Central memory CD4-positive, alpha-beta T cell (primary cell): ENCODE measurements around the gene PROK2.
A peak's percentile ranks its signal among the peaks of the same experiment; 100 is the strongest.

ENCODE experiments used
- DNase-seq: peaks from one replicate; pipeline ENCODE4 v3.0.0; 2022

Gene PROK2

GRCh38 chr3:71786217-71786549 is 1.2 kb upstream of the PROK2 start:
- DNase-seq: no peak

GRCh38 chr3:71785532-71786216 is 726 bp upstream of the PROK2 start:
- no peak for DNase-seq

DNA sequence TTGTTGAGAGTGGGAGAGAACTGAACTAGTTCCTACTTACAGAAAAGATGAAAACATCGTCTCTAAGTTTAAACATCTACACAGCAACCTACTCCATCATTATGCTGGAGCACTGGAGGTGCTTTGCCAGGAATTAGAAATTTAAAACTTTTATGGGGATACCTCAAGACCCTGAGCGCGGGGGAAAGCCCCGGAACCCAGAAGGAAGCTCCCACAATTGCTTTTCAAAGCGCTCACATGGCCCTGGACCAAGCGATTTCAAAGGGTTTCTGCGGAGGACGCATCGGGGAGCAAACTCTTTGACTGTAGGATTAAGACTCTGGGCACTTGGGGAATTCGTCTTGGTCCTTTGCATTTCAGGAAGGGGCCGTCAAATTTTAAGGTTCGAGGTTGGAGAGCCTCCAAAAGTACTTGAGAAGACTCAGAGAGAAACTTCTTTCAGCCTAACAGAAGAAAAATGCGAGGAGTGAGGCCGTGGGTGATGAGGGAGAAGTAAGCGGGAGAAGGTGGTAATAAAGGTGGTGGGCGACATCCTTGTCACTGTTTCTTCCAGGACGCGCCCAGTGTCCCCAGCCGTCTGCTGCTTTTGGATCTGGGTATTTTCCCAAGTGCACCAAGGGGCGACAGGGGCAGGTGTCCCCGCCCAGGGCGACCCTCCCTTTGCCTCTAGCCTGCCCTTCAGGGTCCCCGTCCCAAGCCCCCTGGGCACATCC is 591 bp downstream of the PROK2 start:
- no peak for DNase-seq

GRCh38 chr3:71783152-71783551 is 1.8 kb downstream of the PROK2 start:
- no peak for DNase-seq

DNA sequence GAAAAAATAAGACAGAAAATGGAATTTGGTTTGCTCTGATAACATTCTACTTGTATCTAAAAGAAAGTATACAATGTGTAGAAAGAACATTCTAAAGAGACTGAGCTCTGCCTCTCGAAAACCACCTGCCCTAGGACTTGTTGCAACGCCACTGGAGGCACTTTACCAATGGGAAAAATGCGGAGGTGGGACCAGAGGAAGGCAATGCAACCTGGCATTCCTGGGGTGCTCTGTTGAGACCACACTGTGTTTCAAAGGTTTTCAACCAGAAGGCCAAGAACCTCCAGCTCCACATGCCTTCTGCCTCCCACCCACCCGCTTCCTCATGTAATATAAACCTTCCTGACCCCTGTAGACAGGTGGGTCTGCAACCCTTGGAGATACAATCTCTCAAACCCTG is 4.5 kb downstream of the PROK2 start:
- no peak for DNase-seq

GRCh38 chr3:71779674-71780377 is 5.1 kb downstream of the PROK2 start:
- no peak for DNase-seq

- DNase-seq: no peak
These were observed 6.6 kb downstream of the PROK2 start for GRCh38 chr3:71778353-71778752.

DNA sequence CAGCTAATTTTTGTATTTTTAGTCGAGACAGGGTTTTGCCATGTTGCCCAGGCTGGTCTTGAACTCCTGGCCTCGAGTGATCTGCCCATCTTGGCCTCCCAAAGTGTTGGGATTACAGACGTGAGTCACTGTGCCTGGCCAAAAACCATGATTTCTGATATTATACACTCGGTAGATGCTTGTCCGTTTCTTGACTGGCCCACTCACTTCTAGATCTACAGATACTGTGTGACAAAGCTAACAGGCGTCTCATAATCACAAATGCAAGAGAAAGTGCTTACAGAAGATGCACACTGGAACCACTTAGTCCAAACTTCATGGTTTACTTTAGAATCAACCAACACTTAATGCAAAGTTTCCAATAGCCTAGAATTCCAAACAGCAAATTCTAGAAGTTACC is 8.4 kb downstream of the PROK2 start:
- no peak for DNase-seq

- DNase-seq: no peak
These were observed 13.1 kb downstream of the PROK2 start for GRCh38 chr3:71771884-71772283.

GRCh38 chr3:71771126-71771525 is 13.8 kb downstream of the PROK2 start:
- no peak for DNase-seq

- no peak for DNase-seq
These were observed 21.5 kb downstream of the PROK2 start for GRCh38 chr3:71763426-71763825.

DNA sequence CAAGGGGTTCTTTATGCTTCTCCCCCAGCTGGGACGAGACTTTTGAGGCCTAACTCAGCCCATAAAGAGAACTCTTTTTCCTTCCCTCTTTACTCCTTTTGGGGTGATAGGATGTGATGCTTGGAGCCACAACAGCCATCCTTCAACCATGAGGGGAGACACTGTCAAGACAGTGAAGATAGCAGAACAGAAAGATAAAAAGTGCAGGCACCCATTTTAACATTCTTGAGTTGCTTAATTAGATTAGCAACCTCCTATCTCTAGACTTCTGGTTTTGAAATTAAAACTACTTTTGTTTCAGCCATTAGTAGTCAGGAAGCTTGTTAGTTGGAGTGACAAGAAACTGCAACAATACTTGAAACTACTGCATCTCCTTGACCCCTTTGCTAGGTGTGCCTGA is 24.8 kb downstream of the PROK2 start:
- no peak for DNase-seq

DNA sequence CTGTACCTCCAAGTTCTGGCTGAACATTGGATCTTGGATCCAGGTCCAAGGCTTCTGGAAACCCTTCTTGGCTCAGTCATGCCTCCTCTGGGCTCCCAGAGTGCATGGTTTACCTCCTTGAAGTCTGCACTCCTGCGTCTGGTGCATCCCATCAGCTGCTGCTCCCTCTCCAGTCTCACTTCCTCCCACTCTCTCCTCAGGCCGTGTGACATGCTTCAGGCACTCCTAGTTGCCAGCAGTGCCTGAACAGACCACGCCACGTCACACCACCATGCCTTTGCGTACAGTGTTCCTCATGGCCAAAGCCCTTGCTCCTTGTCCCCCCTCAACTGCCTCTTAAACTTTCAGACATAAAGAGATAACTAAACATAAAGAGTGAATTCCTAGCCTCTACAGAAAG is 25.5 kb downstream of the PROK2 start:
- DNase-seq: no peak

DNA sequence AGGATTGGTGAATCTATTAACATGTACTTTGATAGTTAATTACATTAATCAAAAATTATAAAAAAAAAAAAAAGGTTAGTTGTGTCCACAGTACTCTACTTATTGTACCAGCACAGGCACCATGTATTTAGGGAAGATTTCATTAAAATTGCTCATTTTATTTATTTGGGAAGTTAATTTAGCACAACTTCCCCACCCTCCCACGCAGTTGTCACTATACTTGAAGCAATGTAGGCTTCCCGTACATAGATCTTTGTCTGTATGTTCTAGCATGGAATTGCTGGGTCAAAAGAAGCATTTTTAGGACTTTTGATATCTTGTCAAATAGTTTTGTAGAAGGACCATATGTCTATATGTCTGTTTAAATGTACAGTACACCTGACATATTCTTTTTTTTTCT is 26.9 kb downstream of the PROK2 start:
- DNase-seq: no peak

DNA sequence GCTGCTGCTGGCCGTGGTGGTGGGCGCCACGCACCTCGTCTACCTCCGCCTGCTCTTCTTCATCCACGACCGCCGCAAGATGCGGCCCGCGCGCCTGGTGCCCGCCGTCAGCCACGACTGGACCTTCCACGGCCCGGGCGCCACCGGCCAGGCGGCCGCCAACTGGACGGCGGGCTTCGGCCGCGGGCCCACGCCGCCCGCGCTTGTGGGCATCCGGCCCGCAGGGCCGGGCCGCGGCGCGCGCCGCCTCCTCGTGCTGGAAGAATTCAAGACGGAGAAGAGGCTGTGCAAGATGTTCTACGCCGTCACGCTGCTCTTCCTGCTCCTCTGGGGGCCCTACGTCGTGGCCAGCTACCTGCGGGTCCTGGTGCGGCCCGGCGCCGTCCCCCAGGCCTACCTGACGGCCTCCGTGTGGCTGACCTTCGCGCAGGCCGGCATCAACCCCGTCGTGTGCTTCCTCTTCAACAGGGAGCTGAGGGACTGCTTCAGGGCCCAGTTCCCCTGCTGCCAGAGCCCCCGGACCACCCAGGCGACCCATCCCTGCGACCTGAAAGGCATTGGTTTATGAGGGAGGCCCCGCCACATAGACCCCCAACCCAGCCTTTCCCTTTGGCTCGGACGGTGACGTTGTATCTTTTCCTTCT is 30.2 kb downstream of the PROK2 start:
- no peak for DNase-seq

DNA sequence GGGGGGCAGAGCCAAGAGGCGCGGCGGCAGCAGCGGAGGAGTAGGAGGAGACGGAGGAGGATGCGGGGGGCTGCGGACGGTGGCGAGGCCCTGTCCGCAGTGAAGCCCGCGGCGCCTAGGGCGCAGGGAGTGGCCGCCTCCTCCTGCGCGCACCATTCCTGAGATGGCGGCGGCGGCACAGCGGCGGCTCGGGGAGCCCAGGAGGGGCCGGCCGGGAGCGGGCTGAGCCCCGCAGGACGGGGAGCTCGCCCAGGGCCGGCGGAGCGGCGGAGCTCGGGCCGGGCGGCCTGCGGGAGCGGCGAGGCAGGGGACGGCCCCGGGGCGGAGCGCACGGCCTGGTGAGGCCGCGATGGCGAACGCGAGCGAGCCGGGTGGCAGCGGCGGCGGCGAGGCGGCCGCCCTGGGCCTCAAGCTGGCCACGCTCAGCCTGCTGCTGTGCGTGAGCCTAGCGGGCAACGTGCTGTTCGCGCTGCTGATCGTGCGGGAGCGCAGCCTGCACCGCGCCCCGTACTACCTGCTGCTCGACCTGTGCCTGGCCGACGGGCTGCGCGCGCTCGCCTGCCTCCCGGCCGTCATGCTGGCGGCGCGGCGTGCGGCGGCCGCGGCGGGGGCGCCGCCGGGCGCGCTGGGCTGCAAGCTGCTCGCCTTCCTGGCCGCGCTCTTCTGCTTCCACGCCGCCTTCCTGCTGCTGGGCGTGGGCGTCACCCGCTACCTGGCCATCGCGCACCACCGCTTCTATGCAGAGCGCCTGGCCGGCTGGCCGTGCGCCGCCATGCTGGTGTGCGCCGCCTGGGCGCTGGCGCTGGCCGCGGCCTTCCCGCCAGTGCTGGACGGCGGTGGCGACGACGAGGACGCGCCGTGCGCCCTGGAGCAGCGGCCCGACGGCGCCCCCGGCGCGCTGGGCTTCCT is 31.0 kb downstream of the PROK2 start, which contains the start of gene GPR27:
GPR27 (plus strand) TSS at position 155 of the 909 bp plus-strand sequence; CDS start at position 350, 195 bp downstream.
- DNase-seq: peak; percentile 21

GRCh38 chr3:71752831-71753700 is 31.9 kb downstream of the PROK2 start:
- no peak for DNase-seq

GRCh38 chr3:71751602-71752001 is 33.3 kb downstream of the PROK2 start:
- no peak for DNase-seq

DNA sequence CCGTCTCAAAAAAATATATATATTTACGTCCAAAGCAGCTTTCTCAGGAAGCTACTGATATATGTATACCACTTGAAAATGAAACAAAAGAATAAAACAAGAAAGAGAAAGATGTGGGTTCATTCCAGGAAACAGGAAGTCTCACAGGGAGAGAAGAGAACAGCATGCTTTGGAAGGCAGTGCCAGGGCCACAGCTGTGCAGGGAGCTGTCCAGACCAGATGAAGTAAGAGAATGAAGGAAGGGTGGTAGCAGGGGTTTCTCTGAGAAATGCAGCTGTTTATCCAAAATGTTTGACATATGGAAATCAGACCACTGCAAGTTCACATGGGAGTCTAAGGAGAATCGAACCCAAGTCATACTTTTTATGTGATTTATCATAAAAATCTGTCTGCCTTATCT is 40.2 kb downstream of the PROK2 start:
- DNase-seq: no peak

GRCh38 chr3:71742621-71743020 is 42.3 kb downstream of the PROK2 start:
- no peak for DNase-seq

DNA sequence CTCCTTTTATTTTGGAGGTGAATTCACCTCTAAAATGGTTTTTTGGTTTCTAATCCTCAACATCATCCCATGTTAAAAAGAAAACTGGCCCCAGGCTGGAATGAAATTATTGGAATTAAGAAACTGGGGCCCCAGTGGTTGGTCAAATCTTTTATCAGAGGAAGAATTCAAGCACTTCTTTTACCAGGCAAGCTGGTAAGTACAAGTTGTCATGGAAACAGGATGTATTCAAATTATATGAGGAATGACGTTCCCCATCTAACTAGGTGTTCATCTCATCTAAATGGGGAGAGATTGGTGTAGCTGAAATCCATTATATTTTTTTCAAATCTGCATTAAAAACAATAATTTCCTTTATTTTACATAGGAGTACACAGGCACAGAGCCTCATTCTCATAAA is 50.1 kb downstream of the PROK2 start:
- no peak for DNase-seq
